Kidney (tissue), 14 donors: ENCODE data around the gene MBD5. TPM values are rescaled to one million over a fixed set of nuclear protein-coding genes. Genes with fewer than 3 reads are reported as not detected.

Experiments used
- DNase-seq, 5 donors: peaks; one replicate each; pipeline ENCODE4 v3.0.0-alpha.2; 2013 to 2020
- FAIRE-seq: peaks from 2 replicates; lab custom pipeline; 2012; peaks lifted over from hg19 to GRCh38; lab: Jason Lieb, UNC
- H3K27ac ChIP-seq, 2 donors: one replicate each; pipeline ENCODE4 v1.7.0; 2013; ENCODE audit warnings: low read depth in 2 of 2, low read length in 2 of 2, inconsistent platforms in 1 of 2
- H3K27me3 ChIP-seq: one replicate; pipeline ENCODE4 v1.7.1; 2013; ENCODE audit warnings: low read length, inconsistent platforms; ENCODE audit not compliant: control insufficient read depth, insufficient read depth
- H3K36me3 ChIP-seq, 3 donors: one replicate each; pipeline versions ENCODE4 v1.7.0 to v1.7.1; 2013; ENCODE audit warnings: low read length in 3 of 3, control low read depth in 1 of 3, inconsistent platforms in 1 of 3; ENCODE audit not compliant: insufficient read depth in 3 of 3, control insufficient read depth in 2 of 3
- H3K4me1 ChIP-seq, 3 donors: one replicate each; pipeline versions ENCODE4 v1.7.0 to v1.7.1; 2013; ENCODE audit warnings: low read length in 3 of 3, inconsistent platforms in 1 of 3, low read depth in 1 of 3; ENCODE audit not compliant: control insufficient read depth in 2 of 3, insufficient read depth in 2 of 3
- H3K4me3 ChIP-seq, 3 donors: one replicate each; pipeline versions ENCODE4 v1.7.0 to v1.8.1; 2013; ENCODE audit warnings: low read length in 3 of 3, control low read depth in 1 of 3, inconsistent platforms in 1 of 3
- H3K9ac ChIP-seq, 3 donors: one replicate each; pipeline versions ENCODE4 v1.7.0 to v1.7.1; 2013; ENCODE audit warnings: low read length in 3 of 3, control low read depth in 1 of 3, inconsistent platforms in 1 of 3
- H3K9me3 ChIP-seq, 3 donors: one replicate each; pipeline versions ENCODE4 v1.7.0 to v1.7.1; 2013; ENCODE audit warnings: low read length in 3 of 3, control low read depth in 1 of 3, inconsistent platforms in 1 of 3; ENCODE audit not compliant: control insufficient read depth in 2 of 3, insufficient read depth in 1 of 3
- intact Hi-C: fragments of 100-400 bp; cut with DNase I; formaldehyde crosslinking; loops from one replicate; pipeline ENCODE4 v1.11.1; 2022
- polyA plus RNA-seq: library from polyadenylated mRNA; stranded (reverse); fragments of 350-450 nt; fragmentation: Illumina TruSeq; extraction: RNeasy Lipid Tissue Mini Kit (QIAGEN cat#74804); gene quantifications from one replicate; pipeline ENCODE4 v1.2.3, GENCODE V29; 2014; ENCODE audit warnings: low read depth, low replicate concordance; ENCODE audit not compliant: insufficient read depth
- total RNA-seq: library from RNA; stranded (reverse); fragmentation: NEBNext Ultra II Directional; extraction: Animal tissue kit (Norgen Biotek cat#: 25700); gene quantifications from one replicate; pipeline ENCODE4 v1.2.1, GENCODE V29; 2021
- TF ChIP-seq, protein P1 (sequence below): IDR thresholded peaks from 3 replicates; pipeline ENCODE4 v1.5.1; 2012; ENCODE audit warnings: mild to moderate bottlenecking, moderate library complexity, borderline replicate concordance; ENCODE audit not compliant: insufficient read depth; ENCODE audit errors: extremely low read depth
- donor health status: control.
- donor health status: control.
- donor health status: control.
- donor health status: control.
- donor health status: control.
- donor health status: DM: yes; HTN: yes; CAD: no.
- donor health status: Normal renal cell carcinoma (clear cell type).

The MBD5 gene
- total and polyA plus RNA-seq, 2 donors from 2014 or later: 6.9 to 66.8 TPM

- intact Hi-C loops: no loop called here
- DNase-seq (no peak), FAIRE-seq (no peak)
- Histone ChIP-seq H3K36me3 (no peaks in the 10 kb centered on the region), H3K27me3 (no peaks in the 10 kb centered on the region), H3K4me3 (no peak overlapping the region), H3K4me1 (no peaks in the 10 kb centered on the region), H3K27ac (no peak overlapping the region), H3K9ac (no peak overlapping the region), H3K9me3 (no peaks in the 10 kb centered on the region)
- TF ChIP-seq, protein P1, sequence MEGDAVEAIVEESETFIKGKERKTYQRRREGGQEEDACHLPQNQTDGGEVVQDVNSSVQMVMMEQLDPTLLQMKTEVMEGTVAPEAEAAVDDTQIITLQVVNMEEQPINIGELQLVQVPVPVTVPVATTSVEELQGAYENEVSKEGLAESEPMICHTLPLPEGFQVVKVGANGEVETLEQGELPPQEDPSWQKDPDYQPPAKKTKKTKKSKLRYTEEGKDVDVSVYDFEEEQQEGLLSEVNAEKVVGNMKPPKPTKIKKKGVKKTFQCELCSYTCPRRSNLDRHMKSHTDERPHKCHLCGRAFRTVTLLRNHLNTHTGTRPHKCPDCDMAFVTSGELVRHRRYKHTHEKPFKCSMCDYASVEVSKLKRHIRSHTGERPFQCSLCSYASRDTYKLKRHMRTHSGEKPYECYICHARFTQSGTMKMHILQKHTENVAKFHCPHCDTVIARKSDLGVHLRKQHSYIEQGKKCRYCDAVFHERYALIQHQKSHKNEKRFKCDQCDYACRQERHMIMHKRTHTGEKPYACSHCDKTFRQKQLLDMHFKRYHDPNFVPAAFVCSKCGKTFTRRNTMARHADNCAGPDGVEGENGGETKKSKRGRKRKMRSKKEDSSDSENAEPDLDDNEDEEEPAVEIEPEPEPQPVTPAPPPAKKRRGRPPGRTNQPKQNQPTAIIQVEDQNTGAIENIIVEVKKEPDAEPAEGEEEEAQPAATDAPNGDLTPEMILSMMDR: no peak
Observed at GRCh38 chr2:148533004-148533403, 512.1 kb downstream of the MBD5 start.

- Histone ChIP-seq H3K4me1 (no peaks in the 10 kb centered on the region), H3K9ac (no peak overlapping the region), H3K27ac (no peak overlapping the region), H3K9me3 (no peaks in the 10 kb centered on the region), H3K27me3 (no peaks in the 10 kb centered on the region), H3K4me3 (no peak overlapping the region), H3K36me3 (no peaks in the 10 kb centered on the region)
- TF ChIP-seq, protein P1: no peak
- FAIRE-seq (no peak), DNase-seq (no peak)
- intact Hi-C loops: no loop called here
Observed at GRCh38 chr2:148533685-148534084, 512.8 kb downstream of the MBD5 start.

DNA sequence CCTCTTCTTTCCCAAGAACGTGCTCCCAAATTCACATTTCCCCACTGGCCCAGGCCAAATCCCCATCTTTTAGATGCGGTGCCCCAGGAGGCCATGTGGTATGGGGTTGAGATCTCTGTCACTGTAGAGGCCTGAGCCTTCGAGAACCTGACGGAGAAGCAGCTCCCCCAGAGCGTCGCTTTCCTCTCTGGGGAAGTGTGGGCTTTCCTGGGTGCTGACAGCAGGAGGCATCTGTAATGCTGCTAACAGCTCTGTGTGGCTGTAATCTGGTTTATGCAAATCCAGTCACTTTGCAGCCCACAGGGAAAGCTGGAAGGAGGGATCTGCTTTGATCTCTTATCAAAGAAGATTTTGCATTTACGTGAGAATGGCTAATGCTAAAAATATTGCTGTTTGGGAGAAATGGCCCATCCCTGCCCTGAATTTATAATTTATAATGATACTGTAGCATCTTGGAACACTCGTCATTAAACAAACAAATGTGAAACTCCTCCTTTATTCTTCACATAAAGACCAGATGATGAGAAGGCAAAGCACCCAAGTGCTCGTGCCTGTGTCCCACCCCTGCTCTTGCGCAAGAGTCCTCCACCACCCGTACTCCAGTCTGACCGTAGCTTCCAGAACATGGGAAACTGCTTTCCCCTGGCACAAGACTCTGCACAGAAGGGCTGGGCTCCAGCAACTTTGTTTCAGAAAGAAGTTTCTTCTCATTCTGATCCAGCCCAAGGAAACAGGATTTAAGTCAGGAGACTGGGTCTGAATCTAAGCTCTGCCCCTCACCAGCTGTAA, 513.7 kb downstream of the MBD5 start:
- TF ChIP-seq, protein P1: no peak
- Histone ChIP-seq H3K4me3 (no peak overlapping the region), H3K9me3 (no peaks in the 10 kb centered on the region), H3K27ac (no peak overlapping the region), H3K36me3 (no peaks in the 10 kb centered on the region), H3K9ac (no peak overlapping the region), H3K4me1 (no peaks in the 10 kb centered on the region), H3K27me3 (no peaks in the 10 kb centered on the region)
- no peak for DNase-seq
- no peak for FAIRE-seq
- intact Hi-C loops: no loop called here

DNA sequence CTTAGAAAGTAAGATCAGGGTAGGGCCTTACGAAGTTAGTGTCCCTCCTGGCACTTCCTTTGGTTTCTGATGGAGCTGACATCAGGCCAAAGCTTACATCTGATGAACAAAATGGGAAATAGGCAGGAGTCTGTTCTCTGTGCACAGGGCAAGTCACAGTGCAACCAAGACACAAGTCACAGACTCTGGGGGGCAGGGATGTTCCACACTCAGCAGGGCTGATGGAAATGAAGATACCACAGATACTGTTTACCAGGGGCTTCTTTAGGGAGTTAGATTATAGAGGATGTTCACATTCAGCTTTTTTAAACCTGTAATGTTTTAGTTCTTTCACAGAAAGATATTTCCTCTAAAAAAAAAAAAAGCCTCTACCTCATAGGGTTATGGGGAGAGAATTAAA, 517.5 kb downstream of the MBD5 start:
- DNase-seq: no peak
- intact Hi-C loops: no loop called here
- Histone ChIP-seq H3K9ac (no peak overlapping the region), H3K9me3 (no peaks in the 10 kb centered on the region), H3K36me3 (no peaks in the 10 kb centered on the region), H3K4me3 (no peak overlapping the region), H3K4me1 (no peaks in the 10 kb centered on the region), H3K27me3 (no peaks in the 10 kb centered on the region), H3K27ac (no peak overlapping the region)
- TF ChIP-seq, protein P1: no peak
- no peak for FAIRE-seq
